EL (cell line): Measurements from ENCODE around the gene BRIX1.
"Not testable (repeated sequence)": the region's sequence is repeated elsewhere in the genome, so short reads cannot be mapped to it uniquely, and the experiment has no call there.

Experiments
- DNase-seq: peaks from one replicate; pipeline ENCODE4 v3.0.0-alpha.2; 2016

The BRIX1 gene

DNA sequence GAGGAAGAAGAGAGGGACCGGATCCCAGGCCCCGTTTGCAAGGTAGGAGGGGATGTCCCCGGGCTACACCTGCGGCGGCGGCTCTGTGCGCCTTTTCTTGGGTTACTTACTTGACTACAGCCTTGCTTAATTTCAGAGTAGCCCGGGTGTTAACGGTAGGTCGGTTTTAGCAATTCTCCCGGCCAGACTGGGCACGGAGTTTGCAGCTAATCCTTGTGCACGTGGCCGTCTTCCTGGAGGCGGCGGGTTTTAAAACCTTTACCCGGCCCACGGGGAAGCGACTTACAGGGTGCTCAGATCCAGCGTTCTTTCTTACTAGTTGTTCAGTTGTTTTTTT is 313 bp downstream of the BRIX1 start:
- no peak for DNase-seq

DNA sequence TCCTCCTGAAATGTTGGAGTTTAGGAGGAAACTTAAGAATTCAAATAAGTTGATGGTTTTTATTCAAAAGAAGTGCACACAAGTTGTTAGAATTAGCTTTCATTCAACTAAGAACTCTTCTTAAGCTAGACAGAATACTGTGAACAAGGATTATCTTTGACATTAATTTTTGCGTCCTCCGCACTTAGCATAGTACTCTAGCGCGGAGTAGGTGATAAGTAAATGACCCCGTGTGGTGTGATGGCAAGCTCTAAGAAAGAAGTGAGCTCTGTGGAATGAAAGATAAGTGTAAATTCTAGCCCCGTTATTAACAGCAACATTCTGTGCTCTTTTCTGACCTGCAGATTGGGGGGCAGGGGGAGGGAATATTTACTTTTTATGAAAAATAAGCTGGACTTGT is 1.0 kb downstream of the BRIX1 start:
- no peak for DNase-seq

DNA sequence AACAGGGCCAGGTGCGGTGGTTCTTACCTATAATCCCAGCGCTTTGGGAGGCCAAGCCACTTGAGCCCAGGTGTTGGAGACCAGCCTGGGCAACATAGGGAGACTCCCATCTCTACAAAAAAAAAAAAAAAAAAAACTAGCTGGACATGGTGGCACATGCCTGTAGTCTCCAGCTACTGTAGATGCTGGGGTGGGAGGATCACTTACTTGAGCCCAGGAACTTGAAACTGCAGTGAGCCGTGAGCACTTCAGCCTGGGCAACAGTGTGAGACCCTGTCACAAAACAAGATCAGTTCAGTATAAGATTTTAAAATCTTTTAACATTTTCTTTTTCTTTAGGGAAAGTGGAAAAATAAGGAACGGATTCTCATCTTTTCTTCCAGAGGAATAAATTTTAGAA is 2.5 kb downstream of the BRIX1 start:
- DNase-seq = no peak

DNA sequence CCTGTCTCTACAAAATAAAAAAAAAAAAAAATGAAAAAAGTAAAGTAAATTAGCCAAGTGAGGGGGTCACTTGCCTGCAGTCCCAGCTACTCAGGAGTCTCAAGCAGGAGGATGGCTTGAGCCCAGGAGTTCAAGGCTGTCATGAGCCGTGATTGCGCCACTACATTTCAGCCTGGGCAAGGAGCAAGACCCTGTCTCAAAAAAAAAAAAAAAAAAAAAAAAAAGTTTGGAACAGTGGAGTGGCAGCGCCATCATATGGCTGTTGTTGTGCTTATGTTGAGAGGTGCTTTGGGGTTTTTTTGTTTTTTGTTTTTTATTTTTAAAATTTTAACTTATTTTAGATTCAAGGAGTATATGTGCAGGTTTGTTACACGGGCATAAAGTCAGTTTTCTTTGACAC is 3.6 kb downstream of the BRIX1 start:
- DNase-seq = no peak

DNA sequence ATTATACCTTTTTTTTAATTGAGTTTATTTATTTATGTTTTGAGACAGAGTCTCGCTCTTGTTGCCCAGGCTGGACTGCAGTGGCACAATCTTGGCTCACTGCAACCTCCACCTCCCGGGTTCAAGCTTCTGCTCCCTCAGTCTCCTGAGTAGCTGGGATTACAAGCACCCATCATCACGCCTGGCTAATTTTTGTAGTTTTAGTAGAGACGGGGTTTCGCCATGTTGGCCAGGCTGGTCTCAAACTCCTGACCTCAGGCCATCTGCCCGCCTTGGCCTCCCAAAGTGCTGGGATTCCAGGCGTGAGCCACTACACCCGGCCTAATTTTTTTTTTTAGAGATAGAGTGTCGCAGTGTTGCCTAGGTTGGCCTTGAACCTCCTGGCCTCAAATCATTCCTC is 7.7 kb downstream of the BRIX1 start:
- DNase-seq = not testable (repeated sequence)

DNA sequence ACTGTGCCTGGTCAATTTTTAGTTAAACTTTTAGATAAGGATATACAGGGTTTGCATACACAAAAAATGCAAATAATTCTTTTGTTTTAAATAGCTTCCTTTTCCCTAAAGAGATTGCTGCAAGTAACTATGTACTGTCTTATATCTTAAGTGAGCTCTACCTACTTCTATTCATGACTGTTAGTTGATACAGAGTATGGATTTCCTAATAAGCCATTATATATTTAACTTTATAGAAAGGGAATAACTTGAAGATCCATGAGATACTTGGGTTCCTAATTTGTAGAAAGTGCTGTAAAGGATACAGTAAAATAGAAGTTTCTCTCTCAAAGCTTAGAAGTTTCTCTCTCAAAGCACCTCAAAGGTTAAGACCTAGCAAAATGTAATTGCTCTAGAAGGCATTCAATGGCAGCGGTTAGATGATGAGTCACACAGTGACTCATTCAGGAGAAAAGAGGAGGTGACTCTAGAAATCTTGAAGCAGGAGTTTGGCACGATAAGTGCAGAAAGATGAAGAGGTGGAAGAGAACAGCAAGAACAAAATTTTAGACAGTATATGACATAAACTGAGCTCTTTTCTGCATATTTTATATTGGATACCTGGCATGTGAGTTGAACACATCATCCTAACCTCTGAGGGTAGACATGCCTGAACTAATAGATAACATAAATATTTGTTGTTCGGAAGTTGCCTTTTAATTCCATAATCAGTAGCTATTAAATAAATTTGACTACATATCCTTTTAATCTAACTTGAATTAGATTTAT is 8.4 kb downstream of the BRIX1 start:
- peak; percentile 93 for DNase-seq

DNA sequence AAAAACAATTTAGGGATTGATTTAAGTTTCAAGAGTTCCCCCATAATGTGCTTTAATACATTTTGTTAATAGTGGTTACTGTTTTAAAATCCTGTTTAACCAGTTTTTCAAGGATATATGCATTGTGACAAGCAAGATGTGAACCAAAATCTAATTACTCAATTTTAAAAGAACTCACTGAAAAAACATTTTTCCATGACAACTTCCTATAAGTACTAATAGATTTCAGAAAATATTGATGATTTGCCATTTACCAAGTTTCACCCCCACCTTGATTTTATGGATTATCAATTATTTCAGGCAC is 8.9 kb downstream of the BRIX1 start:
- no peak for DNase-seq

DNA sequence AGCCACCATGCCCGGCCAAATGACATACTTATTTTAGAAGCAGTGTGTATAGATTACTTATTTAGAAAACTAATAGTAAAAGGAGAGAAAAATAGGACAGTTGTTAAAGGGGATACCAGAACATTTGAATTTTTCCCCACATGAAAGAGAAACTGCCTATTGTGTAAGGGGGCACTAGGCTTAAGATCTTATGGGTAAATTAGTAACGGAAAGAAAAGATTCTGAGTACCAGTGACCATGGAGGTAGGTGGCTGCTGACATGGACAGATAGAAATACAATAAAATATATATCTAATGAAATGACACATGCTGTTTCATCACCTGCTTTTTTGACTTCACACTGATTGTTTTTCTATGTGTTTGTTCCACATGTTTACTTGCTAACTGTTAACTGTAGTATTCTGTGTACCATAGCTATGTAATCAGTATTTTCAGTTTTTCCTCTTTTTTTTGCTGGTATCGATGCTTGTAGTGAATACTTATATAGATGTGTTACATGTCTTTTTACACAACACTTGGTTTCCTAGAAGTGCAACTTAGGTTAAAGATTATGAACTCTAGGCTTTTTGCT is 10.9 kb downstream of the BRIX1 start:
- DNase-seq = no peak

DNA sequence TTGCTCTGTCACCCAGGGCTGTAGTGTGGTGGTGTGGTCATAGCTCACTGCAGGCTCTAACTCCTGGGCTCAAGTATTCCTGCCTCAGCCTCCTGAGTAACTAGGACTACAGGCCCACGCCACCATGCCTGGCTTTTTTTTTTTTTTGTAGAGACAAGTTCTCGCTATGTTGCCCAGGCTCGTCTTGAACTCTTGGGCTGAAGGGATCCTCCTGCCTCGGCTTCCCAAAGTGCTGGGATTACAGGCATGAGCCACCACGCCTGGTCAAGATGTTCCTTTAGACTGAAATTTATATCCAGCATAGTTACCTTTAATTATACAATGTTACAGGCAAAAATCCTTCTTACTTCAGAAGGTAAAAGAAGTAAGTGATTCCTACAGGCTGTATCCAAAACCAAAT is 12.3 kb downstream of the BRIX1 start:
- DNase-seq = no peak

DNA sequence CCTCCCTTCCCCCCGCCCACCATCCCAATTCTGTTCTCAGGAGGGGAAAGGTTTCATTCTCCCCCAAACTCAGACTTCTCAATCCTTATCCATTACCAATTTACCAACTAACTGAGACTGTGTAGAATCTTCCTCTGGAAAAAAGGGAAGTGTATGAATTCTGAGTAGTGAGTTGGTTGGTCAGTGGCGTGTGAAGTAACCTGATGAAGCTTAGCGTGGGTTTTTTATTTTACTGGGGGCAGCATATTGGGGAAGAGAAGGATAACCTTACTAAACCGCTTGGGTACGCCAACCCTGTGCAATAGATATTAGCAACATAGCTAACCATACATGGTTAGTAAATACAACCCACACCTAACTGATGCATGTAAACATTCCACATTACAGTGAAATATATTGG is 12.8 kb downstream of the BRIX1 start:
- no peak for DNase-seq

DNA sequence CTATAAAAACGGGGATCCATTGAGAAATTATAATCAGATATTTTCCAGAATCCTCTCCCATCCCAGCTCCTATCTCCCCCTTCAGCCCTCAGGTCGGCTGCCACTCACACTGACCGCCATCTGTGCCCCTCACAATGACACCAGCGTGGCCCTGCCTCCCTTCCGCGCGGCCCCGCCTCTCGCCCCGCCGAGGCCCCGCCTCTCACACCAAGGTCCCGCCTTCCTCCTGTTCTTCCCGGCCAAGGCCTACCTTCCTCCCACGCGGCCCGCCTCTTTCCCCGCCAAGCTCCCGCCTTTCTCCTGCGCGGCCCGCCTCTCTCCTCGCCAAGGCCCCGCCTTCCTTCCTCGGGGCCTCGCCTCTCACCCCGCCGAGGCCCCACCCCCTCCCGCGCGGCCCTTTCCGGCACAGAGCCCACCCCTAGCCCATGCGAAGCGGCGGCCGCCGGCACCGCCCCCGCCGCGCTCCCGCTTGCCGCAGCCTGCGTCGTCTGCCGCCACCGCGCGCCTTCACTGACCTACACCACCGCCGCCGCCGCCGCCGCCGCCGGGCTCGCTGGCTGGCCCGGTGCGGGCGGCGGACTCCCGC is 13.7 kb downstream of the BRIX1 start, which contains the start of gene DNAJC21:
DNAJC21 (plus strand) TSS at position 426 of the 586 bp plus-strand sequence. CDS start 261 bp downstream, outside the sequence.
- DNase-seq = peak; percentile 99

DNA sequence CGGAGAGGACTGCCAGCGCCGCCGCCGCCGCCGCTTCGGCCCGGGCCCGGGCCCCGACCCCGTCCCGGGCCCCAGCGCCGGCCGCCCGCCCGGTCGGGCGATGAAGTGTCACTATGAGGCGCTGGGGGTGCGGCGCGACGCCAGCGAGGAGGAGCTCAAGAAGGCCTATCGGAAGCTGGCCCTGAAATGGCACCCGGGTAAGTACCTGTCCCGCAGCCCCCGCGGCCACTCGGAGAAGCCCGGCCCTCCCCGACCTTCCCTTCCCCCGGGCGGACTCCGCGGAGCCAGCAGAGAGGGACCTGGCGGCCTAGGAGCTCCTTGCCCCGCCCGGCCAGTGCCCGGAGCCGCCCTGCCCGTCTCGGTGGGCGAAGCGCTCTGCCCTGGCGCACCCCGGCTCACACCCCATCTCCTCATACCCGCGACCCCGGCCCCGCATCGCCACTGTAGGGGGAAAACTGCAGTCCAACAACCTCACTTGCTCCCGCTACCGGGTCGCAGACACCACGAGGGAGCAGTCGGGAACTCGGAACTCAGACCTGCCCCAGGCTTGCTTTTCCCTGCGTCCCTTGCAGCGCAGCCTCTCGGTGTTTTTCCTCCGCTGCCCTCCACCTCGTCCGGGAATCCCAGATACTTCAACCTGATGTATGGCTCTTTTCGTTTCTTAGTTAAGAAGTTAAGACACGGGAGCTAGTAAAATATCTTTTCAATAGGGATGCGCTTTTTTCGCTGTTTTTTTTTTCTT is 14.4 kb downstream of the BRIX1 start:
- DNase-seq = peak; percentile 85

DNA sequence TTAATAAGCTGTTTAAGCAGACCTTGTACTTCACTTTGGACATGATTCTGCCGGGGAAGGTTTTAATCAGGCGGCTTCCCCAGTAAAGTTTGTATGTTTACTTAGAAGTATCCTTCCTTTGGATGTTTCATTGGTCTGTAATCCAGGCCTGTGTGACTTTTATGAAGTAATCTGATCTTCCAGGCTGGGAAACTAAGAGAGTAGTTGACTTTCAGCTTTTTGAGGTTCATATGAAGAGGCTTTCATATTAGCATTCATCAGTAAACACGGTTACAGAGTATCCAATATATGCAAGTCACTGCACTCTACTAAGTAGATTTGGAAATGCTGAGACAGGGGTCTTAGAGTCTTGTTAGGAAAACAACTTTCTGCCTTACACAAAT is 14.9 kb downstream of the BRIX1 start:
- DNase-seq = peak; percentile 40

DNA sequence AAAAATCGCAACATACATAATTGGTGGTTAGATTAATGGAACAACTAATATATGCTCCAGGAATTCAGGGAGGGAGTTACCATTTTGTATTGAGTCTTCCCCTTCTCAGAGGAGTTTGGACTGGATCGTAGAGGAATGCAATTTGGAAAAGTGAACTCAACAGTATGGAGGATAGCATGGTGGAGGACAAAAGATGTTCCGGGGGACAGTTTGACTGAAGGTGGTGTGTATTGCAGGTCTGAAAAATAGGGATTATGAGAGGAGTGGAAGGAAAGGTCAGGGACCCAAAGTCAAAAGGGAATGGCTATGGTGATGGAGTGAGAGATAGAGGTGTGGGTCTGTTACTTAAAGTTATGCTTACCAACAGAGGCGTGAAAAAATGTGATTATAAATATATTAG is 15.4 kb downstream of the BRIX1 start:
- no peak for DNase-seq

DNA sequence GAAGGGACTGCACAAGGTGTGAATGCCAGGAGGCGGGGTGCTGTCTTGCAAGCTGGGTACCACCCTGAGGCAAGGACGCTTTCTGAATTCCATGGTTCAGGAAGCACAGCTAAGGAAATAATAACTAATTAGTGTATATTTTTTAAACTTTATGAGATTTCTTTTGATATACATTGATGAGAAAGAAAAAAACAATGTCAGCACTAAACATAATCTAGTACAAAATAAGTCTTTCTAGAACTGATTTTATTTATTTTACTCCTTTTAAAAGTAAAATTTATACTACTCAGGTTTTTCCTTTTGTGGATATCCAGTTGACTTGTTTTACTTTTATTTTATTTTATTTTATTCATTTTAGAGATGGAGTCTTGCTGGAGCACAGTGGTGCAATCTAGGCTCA is 17.4 kb downstream of the BRIX1 start:
- DNase-seq = no peak

DNA sequence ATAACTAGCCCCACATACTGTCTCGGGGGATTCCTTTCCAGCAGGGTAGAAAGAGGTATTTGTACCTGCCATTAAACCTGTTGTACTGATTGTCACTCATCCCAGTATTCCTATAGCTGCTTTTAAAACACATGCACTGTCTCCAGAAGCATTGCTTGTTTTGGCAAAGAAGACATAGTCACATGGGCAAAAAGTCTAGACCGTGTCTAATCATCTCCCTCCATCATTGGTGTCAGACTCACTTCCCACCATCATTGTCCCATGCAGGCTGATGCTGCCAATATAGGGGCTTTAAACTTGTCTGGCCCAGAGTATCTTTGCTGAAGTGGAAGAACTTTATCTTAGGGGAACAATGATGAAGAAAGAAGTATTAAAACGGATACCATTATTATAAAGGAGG is 26.4 kb downstream of the BRIX1 start:
- no peak for DNase-seq

DNA sequence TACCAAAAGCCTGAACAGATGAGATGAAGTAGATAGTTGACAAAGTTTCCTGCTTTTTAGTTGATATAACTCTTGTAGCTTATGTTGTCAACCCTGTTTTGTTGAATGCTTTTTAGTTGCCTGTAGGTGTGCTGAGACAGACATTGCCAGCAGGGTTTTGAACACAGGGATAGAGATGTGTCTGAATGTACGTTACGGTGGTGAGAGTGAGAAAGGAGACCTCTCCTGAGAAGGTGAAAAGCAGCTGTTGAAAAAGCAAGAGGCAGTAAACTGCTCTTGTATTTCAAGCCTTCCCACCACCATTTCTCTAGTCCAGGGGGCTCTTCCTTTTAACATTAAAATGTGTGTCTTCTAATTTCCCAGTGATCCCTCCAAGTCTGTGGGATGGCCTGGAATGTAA is 28.5 kb downstream of the BRIX1 start:
- DNase-seq = no peak

DNA sequence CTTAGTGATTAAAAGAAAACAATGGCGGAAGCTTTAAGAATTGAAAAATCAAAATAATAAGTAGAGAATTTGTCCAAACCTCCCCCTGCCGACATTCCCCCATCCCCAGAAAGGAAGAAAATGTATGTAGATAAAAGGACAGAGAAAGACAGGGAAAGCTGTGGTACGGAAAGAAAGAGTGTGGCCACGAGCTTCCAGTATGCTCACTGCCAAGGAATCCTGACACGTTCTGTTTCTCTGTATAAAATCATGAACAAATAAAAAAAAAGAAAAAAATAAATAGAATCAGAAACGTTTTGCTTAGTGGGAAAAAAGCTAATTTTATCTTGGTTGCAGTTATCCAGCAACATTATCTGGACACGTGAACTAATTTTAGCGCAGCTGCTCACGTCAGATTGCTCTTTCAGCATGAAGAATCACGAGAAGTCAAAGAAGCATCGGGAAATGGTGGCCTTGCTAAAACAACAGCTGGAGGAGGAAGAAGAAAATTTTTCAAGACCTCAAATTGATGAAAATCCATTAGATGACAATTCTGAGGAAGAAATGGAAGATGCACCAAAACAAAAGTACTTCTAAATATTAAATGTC is 29.0 kb downstream of the BRIX1 start:
- DNase-seq = no peak

DNA sequence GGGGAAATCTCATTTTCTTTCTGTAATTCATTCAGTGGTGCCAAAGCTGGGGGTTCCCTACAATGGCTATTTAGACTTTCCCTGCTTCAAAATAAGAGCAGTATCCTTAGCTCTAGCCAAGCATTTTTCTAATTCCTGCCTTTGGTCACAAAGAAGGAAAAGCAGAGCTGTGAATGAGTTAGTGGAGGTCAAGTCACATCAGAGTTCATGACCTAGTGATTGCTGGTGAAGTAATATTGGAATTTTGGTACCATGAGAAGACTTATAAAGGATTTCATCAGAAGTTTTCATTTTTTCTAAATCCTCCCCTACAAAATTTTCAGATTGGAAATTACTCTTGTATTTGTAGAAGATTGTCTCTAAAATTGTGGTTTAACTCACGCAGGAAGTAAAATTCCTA is 41.8 kb downstream of the BRIX1 start:
- DNase-seq = peak; percentile 25

DNA sequence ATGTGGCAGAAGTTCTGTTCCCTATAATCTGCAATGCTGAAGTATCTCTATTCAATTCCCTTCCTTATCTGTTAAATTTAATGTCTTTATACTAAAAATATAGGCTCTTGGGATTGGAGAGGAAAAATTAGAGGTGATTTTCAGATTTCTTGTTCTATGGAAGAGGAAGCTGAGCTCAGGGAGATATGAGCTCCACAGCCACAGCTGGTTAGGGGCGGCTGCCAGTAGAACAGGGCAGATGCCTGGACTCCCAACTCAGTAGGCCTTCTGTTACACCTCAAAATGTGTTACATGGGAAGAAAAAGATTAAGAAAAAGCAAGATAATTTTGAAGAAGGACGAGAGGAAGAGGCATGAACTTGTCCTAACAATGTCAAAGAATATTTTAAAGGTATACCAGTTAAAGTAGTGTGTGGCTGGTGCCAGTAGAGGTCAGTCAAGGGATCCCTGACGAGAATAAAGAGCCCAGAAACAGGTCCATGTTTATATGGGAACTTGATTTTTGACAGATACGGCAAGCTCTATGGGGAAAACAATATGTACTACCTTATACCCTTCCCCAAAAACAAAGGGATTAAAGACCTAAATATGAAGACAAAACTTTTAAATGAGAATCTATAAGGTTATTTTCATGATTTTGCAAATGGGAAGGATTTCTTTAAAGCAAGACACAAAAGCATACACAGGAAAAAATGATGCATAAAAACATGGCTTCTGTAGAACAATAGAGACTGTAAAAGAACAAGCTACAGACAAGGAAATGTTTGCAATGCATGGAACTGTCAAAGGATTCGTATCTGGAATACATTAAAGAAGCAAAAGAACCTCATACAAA is 42.6 kb downstream of the BRIX1 start:
- peak; percentile 35 for DNase-seq

DNA sequence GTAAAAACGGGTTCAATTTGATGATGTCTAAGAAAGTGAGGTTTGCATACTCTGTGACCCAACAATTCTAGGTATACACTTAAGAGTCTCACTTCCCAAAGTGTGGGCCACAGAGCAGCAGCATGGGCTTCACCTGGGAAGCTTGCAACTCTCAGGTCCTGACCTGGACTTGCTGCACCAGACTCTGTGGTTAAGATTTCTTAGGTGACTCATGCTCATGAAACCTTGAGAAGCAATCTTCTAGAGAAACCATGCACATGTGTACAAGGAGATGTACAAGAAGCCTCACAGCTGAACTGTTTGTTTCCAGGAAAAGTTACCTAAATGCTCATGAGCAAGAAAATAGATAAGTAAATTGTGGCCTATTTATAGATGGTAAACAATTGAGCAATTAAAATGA is 43.8 kb downstream of the BRIX1 start:
- peak; percentile 57 for DNase-seq

DNA sequence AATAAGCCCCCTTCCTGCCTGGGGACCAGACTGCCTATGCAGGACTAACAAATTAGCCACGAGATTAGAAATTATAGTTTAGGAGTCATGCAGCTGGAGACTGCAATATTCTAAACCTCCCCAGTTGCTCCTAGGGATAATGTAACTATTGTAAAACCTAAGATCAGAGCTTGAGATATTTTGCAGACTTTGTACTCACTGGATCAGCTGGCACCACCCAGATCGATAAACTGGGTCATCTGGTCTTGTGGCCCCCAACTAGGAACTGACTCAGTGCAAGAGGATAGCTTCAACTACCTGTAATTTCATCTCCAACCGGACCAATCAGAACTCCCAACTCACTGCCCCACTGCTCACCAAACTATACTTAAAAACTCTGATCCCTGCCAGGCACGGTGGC is 52.0 kb downstream of the BRIX1 start:
- DNase-seq = no peak

DNA sequence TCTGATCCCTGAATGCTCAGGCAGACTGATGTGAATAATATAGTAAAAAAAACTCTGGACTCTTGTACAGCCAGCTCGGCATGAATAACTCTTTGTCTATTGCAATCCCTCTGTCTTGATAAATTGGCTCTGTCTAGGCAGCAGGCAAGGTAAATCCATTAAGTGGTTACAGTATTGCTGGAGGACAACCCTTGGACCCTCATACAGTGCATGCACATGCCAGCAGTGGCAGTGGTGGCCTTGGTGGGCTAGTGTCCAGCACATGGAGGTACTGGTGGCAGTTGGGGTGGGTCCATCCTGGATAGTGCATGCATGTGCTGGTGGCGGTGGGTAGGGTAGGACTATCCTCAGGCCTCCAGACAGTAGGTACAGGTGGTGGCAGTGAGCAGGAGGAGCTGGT is 52.7 kb downstream of the BRIX1 start:
- DNase-seq = no peak
